Neural cell (in vitro differentiated cells): ENCODE results near the gene YWHAQ. TPM values are rescaled to one million over a fixed set of nuclear protein-coding genes. Genes with fewer than 3 reads are reported as not detected.

Experiments used
- H2AFZ ChIP-seq: fragments of 200-600, 300-800 bp; sonication (generic), shearing (Covaris generic); 2 replicates; pipeline ENCODE4 v1.6.0; 2014; ENCODE audit warnings: low read depth, mild to moderate bottlenecking, antibody characterized with exemption, low read length, moderate library complexity
- H3F3A ChIP-seq: fragments of 200-600 bp; shearing (Covaris generic); 2 replicates; pipeline ENCODE4 v1.6.1; 2016; ENCODE audit warnings: mild to moderate bottlenecking, moderate library complexity, mixed read lengths, antibody characterized with exemption, low read length; ENCODE audit not compliant: insufficient read depth, poor library complexity, severe bottlenecking
- H3K27ac ChIP-seq: fragments of 200-600, 300-800 bp; sonication (generic), shearing (Covaris generic); 2 replicates; pipeline ENCODE4 v1.5.1; 2014; ENCODE audit warnings: mild to moderate bottlenecking, low read length, moderate library complexity
- H3K27me3 ChIP-seq: fragments of 300-800, 200-600 bp; sonication (generic), shearing (Covaris generic); 2 replicates; pipeline ENCODE4 v1.6.0; 2014; ENCODE audit warnings: mild to moderate bottlenecking, low read depth, low read length, moderate library complexity; ENCODE audit not compliant: insufficient read depth
- H3K36me3 ChIP-seq: fragments of 300-800, 200-600 bp; sonication (generic), shearing (Covaris generic); 2 replicates; pipeline ENCODE4 v1.5.1; 2014; ENCODE audit warnings: mild to moderate bottlenecking, antibody characterized with exemption, low read length, moderate library complexity; ENCODE audit not compliant: insufficient read depth
- H3K4me2 ChIP-seq: fragments of 300-800, 200-600 bp; sonication (generic), shearing (Covaris generic); 2 replicates; pipeline ENCODE4 v1.6.0; 2014; ENCODE audit warnings: mild to moderate bottlenecking, low read length
- H3K4me3 ChIP-seq: fragments of 300-800, 200-600 bp; sonication (generic), shearing (Covaris generic); 2 replicates; pipeline ENCODE4 v1.5.1; 2014; ENCODE audit warnings: mild to moderate bottlenecking, low read length, moderate library complexity
- H3K79me2 ChIP-seq: fragments of 200-600 bp; shearing (Covaris generic); replicated peaks from 2 replicates; pipeline ENCODE4 v1.6.0; 2014; ENCODE audit warnings: mild to moderate bottlenecking, low read length, moderate library complexity; ENCODE audit not compliant: insufficient read depth
- H3K9ac ChIP-seq: fragments of 300-800, 200-600 bp; sonication (generic), shearing (Covaris generic); 2 replicates; pipeline ENCODE4 v1.6.1; 2016; ENCODE audit warnings: mild to moderate bottlenecking, low read length, mixed read lengths
- H3K9me2 ChIP-seq: fragments of 200-600 bp; shearing (Covaris generic); 2 replicates; pipeline ENCODE4 v1.6.1; 2016; ENCODE audit warnings: mild to moderate bottlenecking, low read length, mixed read lengths; ENCODE audit not compliant: insufficient read depth
- H3K9me3 ChIP-seq: fragments of 200-600, 300-800 bp; sonication (generic), shearing (Covaris generic); 2 replicates; pipeline ENCODE4 v1.6.1; 2016; ENCODE audit warnings: mild to moderate bottlenecking, mixed run types, low read length, moderate library complexity, mixed read lengths
- H4K20me1 ChIP-seq: fragments of 200-600 bp; shearing (Covaris generic); 2 replicates; pipeline ENCODE4 v1.6.1; 2016; ENCODE audit warnings: mild to moderate bottlenecking, mixed run types; ENCODE audit not compliant: insufficient read depth
- CTCF ChIP-seq: fragments of 450-650 bp; IDR thresholded peaks from 2 replicates; pipeline ENCODE4 v1.5.1; 2014; ENCODE audit warnings: antibody characterized with exemption, mild to moderate bottlenecking, moderate library complexity; ENCODE audit not compliant: poor library complexity, severe bottlenecking
- EP300 ChIP-seq: fragments of 450-650 bp; conservative IDR thresholded peaks from 2 replicates; pipeline ENCODE4 v1.6.1; 2014; ENCODE audit warnings: antibody characterized with exemption, mild to moderate bottlenecking, moderate library complexity; ENCODE audit not compliant: poor library complexity, severe bottlenecking
- EZH2 ChIP-seq: fragments of 200-600, 300-800 bp; shearing (Covaris generic), sonication (generic); IDR thresholded peaks from 2 replicates; pipeline ENCODE4 v1.6.1; 2014; ENCODE audit warnings: antibody characterized with exemption, low read length, borderline replicate concordance, mild to moderate bottlenecking; ENCODE audit not compliant: insufficient read depth, poor library complexity, severe bottlenecking
- MXI1 ChIP-seq: fragments of 450-650 bp; conservative IDR thresholded peaks from 2 replicates; pipeline ENCODE4 v1.6.1; 2014; ENCODE audit warnings: antibody characterized with exemption, mild to moderate bottlenecking; ENCODE audit not compliant: poor library complexity, severe bottlenecking
- POLR2AphosphoS5 ChIP-seq: IDR thresholded peaks from 2 replicates; pipeline ENCODE4 v1.6.1; 2012
- RAD21 ChIP-seq: fragments of 450-650 bp; conservative IDR thresholded peaks from 2 replicates; pipeline ENCODE4 v1.6.1; 2014; ENCODE audit warnings: antibody characterized with exemption, mild to moderate bottlenecking, moderate library complexity
- REST ChIP-seq: IDR thresholded peaks from 2 replicates; pipeline ENCODE4 v1.6.1; 2012; ENCODE audit warnings: borderline replicate concordance
- SMC3 ChIP-seq: fragments of 450-650 bp; conservative IDR thresholded peaks from 2 replicates; pipeline ENCODE4 v1.6.1; 2014; ENCODE audit warnings: antibody characterized with exemption, mild to moderate bottlenecking, moderate library complexity; ENCODE audit not compliant: poor library complexity
- TAF1 ChIP-seq: IDR thresholded peaks from 2 replicates; pipeline ENCODE4 v1.6.1; 2012; ENCODE audit warnings: low read depth
- polyA plus RNA-seq: library from polyadenylated mRNA; depleted of rRNA; stranded (reverse); fragments of >200 nt; gene quantifications from 2 replicates; pipeline ENCODE4 v1.2.3, GENCODE V29; 2014

Gene YWHAQ
- polyA plus RNA-seq, 1 donor from 2014 or later, result 1,446 TPM

- Histone ChIP-seq H3K36me3 (no peaks in the 10 kb centered on the region), H3K27ac (no peak overlapping the region), H3K79me2 (no peaks in the 10 kb centered on the region), H3K9me3 (no peaks in the 10 kb centered on the region), H3K4me2 (no peak overlapping the region), H3F3A (no peaks in the 10 kb centered on the region), H2AFZ (no peak overlapping the region), H3K9ac (no peak overlapping the region), H4K20me1 (no peaks in the 10 kb centered on the region), H3K4me3 (no peak overlapping the region), H3K9me2 (no peaks in the 10 kb centered on the region), H3K27me3 (no peaks in the 10 kb centered on the region)
- no peak for TF ChIP-seq EZH2
- no peak for TF ChIP-seq EP300
- no peak for TF ChIP-seq MXI1
- no peak for TF ChIP-seq RAD21
- no peak for TF ChIP-seq POLR2AphosphoS5
- TF ChIP-seq CTCF, result no peak
- TF ChIP-seq SMC3, result no peak
- no peak for TF ChIP-seq TAF1
- TF ChIP-seq REST, result no peak
Observed at GRCh38 chr2:9654452-9655100, 23.8 kb upstream of the YWHAQ start.

- Histone ChIP-seq H3K79me2 (no peaks in the 10 kb centered on the region), H2AFZ (no peak overlapping the region), H3K9ac (no peak overlapping the region), H3K36me3 (no peaks in the 10 kb centered on the region), H3K9me3 (no peaks in the 10 kb centered on the region), H3K4me3 (no peak overlapping the region), H3K27ac (no peak overlapping the region), H3K9me2 (no peaks in the 10 kb centered on the region), H3K4me2 (no peak overlapping the region), H3K27me3 (no peaks in the 10 kb centered on the region), H3F3A (no peaks in the 10 kb centered on the region), H4K20me1 (no peaks in the 10 kb centered on the region)
- no peak for TF ChIP-seq POLR2AphosphoS5
- TF ChIP-seq RAD21, result no peak
- no peak for TF ChIP-seq EZH2
- TF ChIP-seq TAF1, result no peak
- TF ChIP-seq MXI1, result no peak
- TF ChIP-seq CTCF, result no peak
- no peak for TF ChIP-seq EP300
Observed at GRCh38 chr2:9653485-9654271, 22.9 kb upstream of the YWHAQ start.
